ENCODE measurements around the gene USP54. TPM values are rescaled to one million over a fixed set of nuclear protein-coding genes. Genes with fewer than 3 reads are reported as not detected.

Gene USP54
- total RNA-seq, 4 donors from 2014 or later, result 109 to 168 (median 114) TPM

DNA sequence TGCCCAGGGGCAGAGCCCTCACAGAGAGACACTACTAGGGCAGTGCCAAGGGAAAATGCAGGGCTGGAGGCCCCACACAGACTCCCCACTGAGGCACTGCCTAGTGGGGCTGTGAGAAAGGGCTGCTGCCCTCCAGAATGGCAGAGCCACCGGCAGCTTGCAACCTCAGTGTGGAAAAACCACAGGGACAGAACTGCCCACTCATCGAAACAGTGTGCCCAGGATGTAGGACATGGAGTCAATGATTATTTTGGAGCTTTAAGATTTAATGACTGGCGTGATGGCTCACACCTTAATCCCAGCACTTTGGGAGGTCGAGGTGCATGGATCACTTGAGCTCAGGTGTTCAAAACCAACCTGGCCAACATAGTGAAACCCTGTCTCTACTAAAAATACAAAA lies 130.2 kb downstream of the USP54 start:
- no peak for DNase-seq
- peaks cover 0 to 12% (median 4%) of the 10 kb centered on the region in 4 donors for H3K4me1 ChIP-seq
- WGBS, 2 donors (ENCODE audit: low coverage in 1 of 2), result 97% methylated on average over 4 of the region's 4 CpGs; no CpG with 5 or more reads in 1 of the 2 donors
- in situ Hi-C loops (cut with MboI; ENCODE audit: low pct_ligation_motif_present in 1 of 4, low pct_unique_long_range_greater_than_20kb in 1 of 4, low sequenced_read_pairs in 3 of 4), result no loop called here
- no peak overlapping the region for H3K4me3 ChIP-seq
- peak overlapping the region in 1 of 4 donors; percentile 3 for H3K27ac ChIP-seq
- H3K27me3 ChIP-seq, result no peaks in the 10 kb centered on the region
- H3K9me3 ChIP-seq, result no peaks in the 10 kb centered on the region
- H3K36me3 ChIP-seq, result peaks cover 0 to 20% (median 2%) of the 10 kb centered on the region in 4 donors
- intact Hi-C loops (cut with DNase I; ENCODE audit: low total_unique reads), result no loop called here
- TF ChIP-seq POLR2AphosphoS5 (IDR thresholded peaks at IDR 0.05) (no peak), EP300 (IDR thresholded peaks at IDR 0.05; ENCODE audit: low read depth) (no peak), POLR2A (IDR thresholded peaks at IDR 0.05) (no peak)
- TF ChIP-seq, protein P1, sequence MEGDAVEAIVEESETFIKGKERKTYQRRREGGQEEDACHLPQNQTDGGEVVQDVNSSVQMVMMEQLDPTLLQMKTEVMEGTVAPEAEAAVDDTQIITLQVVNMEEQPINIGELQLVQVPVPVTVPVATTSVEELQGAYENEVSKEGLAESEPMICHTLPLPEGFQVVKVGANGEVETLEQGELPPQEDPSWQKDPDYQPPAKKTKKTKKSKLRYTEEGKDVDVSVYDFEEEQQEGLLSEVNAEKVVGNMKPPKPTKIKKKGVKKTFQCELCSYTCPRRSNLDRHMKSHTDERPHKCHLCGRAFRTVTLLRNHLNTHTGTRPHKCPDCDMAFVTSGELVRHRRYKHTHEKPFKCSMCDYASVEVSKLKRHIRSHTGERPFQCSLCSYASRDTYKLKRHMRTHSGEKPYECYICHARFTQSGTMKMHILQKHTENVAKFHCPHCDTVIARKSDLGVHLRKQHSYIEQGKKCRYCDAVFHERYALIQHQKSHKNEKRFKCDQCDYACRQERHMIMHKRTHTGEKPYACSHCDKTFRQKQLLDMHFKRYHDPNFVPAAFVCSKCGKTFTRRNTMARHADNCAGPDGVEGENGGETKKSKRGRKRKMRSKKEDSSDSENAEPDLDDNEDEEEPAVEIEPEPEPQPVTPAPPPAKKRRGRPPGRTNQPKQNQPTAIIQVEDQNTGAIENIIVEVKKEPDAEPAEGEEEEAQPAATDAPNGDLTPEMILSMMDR (IDR thresholded peaks at IDR 0.05), result no peak

DNA sequence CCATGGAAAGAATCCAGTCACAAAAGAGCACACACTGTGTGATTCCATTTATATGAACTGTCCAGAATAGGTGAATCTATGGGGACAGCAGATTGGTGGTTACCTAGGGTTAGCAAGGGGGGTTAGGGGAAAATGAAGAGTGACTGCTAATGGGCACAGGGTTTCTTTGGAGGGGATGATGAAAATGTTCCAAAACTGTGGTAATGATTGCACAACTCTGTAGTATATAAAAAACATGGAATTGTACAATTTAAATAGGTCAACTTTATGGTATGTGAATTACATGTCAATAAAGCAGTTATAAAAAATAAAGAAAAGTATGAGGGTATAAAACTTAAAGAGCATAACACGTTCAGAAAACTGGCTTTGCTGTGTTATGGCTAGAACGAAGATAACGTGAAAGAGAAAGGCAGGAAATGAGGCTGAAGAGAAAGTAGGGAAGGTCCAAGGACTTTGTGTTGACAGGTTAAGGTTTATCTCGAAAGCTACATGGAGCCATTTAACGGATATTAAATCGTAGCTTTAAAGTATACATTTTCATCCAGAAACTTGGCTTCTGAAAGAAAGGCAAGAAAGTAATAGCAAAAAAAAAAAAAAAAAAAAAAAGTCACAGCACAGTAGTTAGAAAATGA lies 131.3 kb downstream of the USP54 start:
- intact Hi-C loops (cut with DNase I; ENCODE audit: low total_unique reads), result no loop called here
- Histone ChIP-seq H3K4me1 (peaks cover 0 to 12% (median 4%) of the 10 kb centered on the region in 4 donors), H3K9me3 (no peaks in the 10 kb centered on the region), H3K27me3 (no peaks in the 10 kb centered on the region), H3K4me3 (no peak overlapping the region), H3K27ac (peak overlapping the region in 3 of 4 donors; percentile 20 to 51 (median 29)), H3K36me3 (peaks cover 0 to 16% (median 0%) of the 10 kb centered on the region in 4 donors)
- no peak for DNase-seq
- in situ Hi-C loops (cut with MboI; ENCODE audit: low pct_ligation_motif_present in 1 of 4, low pct_unique_long_range_greater_than_20kb in 1 of 4, low sequenced_read_pairs in 3 of 4), result no loop called here
- peak in 1 of 3 donors; percentile 16 for TF ChIP-seq POLR2AphosphoS5 (IDR thresholded peaks at IDR 0.05)
- TF ChIP-seq, protein P1 (IDR thresholded peaks at IDR 0.05), result no peak
- 57 to 64% methylated on average over 6 of the region's 6 CpGs for WGBS, 2 donors (ENCODE audit: low coverage in 1 of 2)

DNA sequence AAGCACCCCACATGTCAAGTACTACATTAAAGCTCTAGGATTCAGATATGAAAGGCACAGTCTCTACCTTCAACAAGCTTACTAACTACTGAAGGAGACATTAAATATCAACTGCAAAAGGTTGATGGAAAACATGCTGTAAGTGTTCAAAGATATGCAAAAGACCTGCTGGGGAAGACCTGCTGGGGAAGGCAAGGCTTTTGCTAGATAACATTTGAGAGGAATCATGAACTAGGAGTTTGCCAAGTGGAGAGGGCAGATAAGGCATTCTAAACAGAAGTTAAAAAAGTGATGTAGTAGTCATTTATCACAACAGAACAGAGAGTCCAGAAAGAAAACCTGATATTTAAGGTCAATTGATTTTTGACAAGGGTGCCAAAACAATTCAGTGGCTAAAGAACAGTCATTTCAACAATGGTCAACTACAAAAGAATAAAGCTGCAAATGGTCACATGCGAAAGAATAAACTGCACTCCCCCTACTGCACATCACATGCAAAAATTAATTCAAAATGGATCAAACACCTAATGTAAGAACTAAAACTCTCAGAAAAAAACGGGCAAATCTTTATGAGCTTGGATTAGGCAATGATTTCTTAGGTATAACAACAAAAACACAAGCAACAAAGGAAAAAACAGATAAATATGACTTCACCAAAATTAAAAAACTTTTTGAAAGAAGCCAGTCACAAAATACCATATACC lies 134.8 kb downstream of the USP54 start:
- H3K9me3 ChIP-seq, result no peaks in the 10 kb centered on the region
- H3K36me3 ChIP-seq, result peaks cover 0 to 19% (median 8%) of the 10 kb centered on the region in 4 donors
- H3K27ac ChIP-seq, result no peak overlapping the region
- WGBS, 2 donors (ENCODE audit: low coverage in 1 of 2), result 80 to 90% methylated on average over 2 of the region's 2 CpGs
- in situ Hi-C loops (cut with MboI; ENCODE audit: low pct_ligation_motif_present in 1 of 4, low pct_unique_long_range_greater_than_20kb in 1 of 4, low sequenced_read_pairs in 3 of 4) (no loop called here), intact Hi-C loops (cut with DNase I; ENCODE audit: low total_unique reads) (no loop called here)
- H3K27me3 ChIP-seq, result no peaks in the 10 kb centered on the region
- TF ChIP-seq EP300 (IDR thresholded peaks at IDR 0.05; ENCODE audit: low read depth) (no peak), POLR2A (IDR thresholded peaks at IDR 0.05) (no peak), POLR2AphosphoS5 (IDR thresholded peaks at IDR 0.05) (no peak)
- TF ChIP-seq, protein P1 (IDR thresholded peaks at IDR 0.05), result no peak
- peaks cover 0 to 12% (median 4%) of the 10 kb centered on the region in 4 donors for H3K4me1 ChIP-seq
- no peak for DNase-seq
- no peak overlapping the region for H3K4me3 ChIP-seq

GRCh38 chr10:73449113-73449512 lies 142.0 kb downstream of the USP54 start:
- in situ Hi-C loops (cut with MboI; ENCODE audit: low pct_ligation_motif_present in 1 of 4, low pct_unique_long_range_greater_than_20kb in 1 of 4, low sequenced_read_pairs in 3 of 4), result no loop called here
- H3K36me3 ChIP-seq, result peaks cover 0 to 28% (median 9%) of the 10 kb centered on the region in 4 donors
- TF ChIP-seq POLR2AphosphoS5 (IDR thresholded peaks at IDR 0.05), result no peak
- TF ChIP-seq, protein P1 (IDR thresholded peaks at IDR 0.05), result no peak
- no peak for TF ChIP-seq EP300 (IDR thresholded peaks at IDR 0.05; ENCODE audit: low read depth)
- H3K4me3 ChIP-seq, result no peak overlapping the region
- intact Hi-C loops (cut with DNase I; ENCODE audit: low total_unique reads), result no loop called here
- H3K27me3 ChIP-seq, result no peaks in the 10 kb centered on the region
- WGBS, 2 donors (ENCODE audit: low coverage in 1 of 2), result 78 to 100% methylated on average over 1 of the region's 1 CpG
- H3K4me1 ChIP-seq, result no peaks in the 10 kb centered on the region
- H3K27ac ChIP-seq, result no peak overlapping the region
- H3K9me3 ChIP-seq, result no peaks in the 10 kb centered on the region
- DNase-seq, result no peak
